ENCODE data around the gene YIF1B.
"Not testable (repeated sequence)": the region's sequence is repeated elsewhere in the genome, so short reads cannot be mapped to it uniquely, and the experiment has no call there.

Gene YIF1B

DNA sequence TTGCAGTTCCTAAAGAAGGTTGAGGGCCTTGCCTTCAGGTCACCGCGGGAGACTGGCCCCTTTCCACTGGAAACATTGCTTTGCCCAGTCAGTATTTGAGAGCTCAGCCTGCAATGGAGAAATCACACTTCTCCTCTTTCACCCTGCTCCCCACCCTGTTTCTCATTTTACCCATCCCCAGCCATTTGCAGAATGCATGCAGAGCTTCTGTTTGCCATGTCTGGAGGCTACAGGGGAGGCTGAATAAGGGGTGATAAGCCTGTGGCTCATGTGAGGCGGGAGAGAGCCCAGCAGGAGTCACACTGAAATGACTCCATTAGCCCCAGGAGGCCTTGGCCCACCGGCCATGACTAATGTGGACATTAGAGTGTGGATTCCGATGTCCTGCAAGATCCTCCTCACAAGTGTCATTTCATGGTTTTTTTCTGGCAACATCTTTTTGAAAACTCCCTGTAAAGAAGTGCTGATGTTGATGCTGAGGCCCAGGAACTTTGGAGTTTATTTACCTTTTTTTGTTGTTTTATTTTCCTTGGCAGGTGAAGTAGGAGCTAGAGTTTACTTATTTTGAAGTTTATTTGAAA, 45.1 kb downstream of the YIF1B start:
- DNase-seq: no peak

DNA sequence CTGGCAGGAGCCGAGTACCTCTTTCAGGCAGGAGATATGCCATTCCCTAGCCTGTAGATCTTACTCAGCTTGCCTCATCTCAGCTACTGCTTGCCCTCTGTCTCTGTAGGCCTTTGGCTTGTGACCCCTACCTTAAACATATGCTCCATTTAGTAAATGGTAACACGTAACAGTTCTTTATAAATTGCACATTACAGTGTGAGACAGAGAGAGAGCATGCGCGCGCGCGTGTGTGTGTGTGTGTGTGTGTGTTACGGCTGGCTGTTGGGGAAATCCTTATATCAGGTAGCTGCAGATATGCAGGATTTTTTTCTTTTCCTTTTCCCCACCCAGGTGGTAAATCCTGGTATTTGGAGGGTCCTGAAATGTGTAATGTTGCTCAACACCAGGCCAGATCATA, 47.2 kb downstream of the YIF1B start:
- no peak for DNase-seq

DNA sequence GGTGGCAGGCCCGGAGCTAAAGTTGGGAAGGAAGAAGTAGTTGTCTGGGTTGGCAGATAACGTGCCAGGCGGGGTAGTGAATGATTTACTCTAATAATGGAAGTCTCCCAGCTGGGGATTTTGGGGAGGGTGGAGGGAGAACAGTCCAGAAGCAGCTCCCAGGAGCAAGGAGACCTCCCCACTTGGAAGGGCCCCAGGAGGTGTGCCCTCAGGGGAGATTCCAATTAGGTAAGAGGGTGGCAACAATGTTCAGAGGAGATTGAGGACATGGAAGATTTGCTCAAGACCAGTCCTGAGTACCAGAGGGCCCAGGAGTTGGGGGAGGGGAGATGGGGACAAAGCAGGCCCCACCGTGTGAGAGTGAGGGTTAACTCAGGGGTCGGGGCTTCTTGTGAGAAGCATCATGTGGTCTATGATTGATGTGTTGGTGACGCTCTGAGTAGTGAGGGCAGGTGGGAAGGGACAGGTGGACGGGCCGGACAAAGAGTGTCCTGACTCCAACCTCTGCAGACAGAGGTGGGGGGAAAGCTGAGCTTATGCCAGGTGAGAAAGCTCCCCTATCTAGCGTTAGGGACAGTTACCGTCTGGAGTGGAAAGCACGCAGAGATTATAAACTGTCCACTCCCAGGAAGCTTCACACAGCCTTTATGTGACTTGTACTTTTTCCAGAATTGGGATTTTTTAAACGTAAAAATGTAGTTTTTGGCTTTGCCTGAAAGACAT, 47.8 kb downstream of the YIF1B start:
- DNase-seq: no peak

- no peak for DNase-seq
These were observed 48.7 kb downstream of the YIF1B start for GRCh38 chr19:38266981-38267597.

DNA sequence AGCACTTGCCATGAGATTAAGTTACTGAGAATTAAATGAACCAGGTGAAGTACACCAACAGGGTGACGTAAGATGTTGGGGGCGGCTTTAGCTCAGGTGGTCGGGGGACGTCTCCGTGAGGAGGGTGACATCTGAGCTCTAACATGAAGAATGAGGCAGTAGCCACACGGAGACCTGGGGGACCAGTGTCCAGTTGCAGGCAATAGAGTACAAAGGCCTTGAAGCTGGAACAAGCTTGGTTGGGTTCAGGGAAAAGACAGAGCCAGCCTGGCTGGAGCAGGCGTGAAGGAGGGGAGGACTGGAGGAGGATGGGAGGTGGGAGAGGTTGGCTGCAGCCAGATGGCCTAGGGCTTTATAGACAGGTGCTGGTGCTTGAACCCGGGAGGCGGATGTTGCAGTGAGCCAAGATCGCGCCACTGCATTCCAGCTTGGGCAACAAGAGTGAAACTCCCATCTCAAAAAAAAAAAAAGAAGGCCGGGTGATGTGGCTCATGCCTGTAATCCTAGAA, 49.8 kb downstream of the YIF1B start:
- DNase-seq: no peak

GRCh38 chr19:38265213-38265861, 50.4 kb downstream of the YIF1B start:
- DNase-seq: peak; percentile 32 to 33

DNA sequence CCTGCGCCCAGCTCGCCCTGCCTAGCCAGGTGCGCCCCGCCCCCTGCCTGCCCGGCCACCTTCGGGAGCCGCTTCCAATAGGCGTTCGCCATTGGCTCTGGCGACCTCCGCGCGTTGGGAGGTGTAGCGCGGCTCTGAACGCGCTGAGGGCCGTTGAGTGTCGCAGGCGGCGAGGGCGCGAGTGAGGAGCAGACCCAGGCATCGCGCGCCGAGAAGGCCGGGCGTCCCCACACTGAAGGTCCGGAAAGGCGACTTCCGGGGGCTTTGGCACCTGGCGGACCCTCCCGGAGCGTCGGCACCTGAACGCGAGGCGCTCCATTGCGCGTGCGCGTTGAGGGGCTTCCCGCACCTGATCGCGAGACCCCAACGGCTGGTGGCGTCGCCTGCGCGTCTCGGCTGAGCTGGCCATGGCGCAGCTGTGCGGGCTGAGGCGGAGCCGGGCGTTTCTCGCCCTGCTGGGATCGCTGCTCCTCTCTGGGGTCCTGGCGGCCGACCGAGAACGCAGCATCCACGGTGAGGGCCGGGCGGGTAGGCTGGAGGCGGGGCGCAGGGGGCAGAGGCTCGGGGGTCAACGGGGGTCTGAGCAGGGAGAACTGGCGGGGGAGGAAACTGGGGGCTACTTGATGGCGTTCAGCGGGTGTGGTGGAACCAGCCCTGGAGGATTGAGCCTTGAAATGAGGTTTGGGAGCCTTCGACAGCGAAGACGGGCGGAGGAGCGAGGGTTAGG, 51.1 kb downstream of the YIF1B start, which contains the start of gene SPINT2:
TSS of gene SPINT2 (plus strand) at position 88 of the 727 bp plus-strand sequence. CDS start at position 408, 320 bp downstream.
- no peak for DNase-seq

DNA sequence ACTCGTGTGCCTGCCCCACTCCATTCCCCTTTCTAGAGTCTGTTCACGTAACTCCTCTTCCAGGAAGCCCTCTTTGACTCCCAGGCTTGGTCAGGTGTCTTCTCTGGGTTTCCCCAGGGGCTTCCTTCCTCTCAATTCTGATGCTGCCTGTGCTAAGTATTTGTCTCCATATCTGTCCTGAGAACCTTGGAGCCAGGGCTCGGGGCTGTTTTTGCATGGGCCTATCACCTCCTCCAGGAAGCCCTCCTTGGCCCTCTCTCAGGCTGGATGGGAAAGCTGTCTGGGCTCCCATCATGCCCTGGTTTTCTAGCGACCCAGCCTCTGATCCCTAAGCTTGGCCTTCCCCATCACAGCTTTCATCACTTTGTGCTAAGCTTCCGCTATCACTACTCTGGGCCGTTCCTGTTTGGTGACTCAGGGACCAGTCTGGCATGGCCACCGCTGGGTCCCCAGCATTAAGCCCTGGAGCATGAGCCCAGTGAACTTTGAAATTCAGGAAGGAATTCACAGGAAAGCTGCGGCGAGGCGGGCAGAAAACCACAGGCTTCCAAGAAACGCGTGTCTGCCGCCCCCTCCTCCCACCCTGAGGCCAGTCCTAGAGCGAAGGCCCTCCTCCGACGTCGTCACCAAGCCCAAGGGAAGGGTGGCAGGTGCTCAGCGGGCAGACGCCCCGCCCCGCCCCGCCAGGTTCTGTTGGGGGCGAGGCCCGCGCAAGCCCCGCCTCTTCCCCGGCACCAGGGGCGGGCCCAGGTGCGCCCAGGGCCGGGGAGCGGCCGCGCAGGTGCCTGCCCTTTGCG, 51.9 kb downstream of the YIF1B start:
- DNase-seq: peak; percentile 81 to 87

DNA sequence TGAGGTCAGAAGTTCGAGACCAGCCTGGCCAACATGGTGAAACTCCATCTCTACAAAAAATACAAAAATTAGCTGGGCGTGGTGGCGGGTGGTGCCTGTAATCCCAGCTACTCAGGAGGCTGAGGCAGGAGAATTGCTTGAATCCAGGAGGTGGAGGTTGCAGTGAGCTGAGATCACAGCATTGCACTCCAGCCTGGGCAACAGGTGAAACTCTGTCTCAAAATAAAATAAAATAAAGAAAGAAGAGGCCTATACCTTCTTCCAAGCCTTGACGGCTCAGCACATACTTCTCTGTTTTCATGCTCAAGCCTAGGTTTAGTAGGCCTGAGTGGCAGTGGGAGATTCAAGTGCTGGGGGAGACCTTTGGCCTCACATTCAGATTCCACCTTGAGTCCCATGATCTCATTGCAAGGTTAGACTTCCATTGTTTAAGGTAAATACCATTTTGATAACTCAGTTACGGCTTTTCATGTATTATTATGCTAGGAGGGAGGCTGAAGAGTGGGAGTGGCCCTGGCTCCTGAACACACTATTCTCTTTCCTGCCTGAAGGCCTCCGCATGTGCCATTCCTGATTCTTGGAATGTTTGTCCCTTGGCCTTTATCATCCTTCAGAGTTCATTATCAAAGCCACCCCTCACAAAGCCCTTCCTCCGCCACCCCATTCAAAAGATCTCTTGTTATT, 53.0 kb downstream of the YIF1B start:
- DNase-seq: no peak

DNA sequence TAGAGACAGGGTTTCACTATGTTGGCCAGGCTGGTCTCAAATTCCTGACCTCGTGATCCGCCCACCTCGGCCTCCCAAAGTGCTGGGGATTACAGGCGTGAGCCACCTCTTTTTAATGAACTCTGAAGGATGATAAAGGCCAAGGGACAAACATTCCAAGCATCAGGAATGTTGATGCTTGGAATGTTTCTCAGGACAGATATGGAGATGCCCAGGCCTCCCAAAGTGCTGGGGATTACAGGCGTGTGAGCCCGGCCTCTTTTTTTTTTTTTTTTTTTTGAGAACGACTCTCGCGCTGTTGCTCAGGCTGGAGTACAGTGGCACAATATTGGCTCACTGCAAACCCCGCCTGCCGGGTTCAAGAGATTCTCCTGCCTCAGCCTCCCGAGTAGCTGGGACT, 53.8 kb downstream of the YIF1B start:
- DNase-seq: not testable (repeated sequence)

DNA sequence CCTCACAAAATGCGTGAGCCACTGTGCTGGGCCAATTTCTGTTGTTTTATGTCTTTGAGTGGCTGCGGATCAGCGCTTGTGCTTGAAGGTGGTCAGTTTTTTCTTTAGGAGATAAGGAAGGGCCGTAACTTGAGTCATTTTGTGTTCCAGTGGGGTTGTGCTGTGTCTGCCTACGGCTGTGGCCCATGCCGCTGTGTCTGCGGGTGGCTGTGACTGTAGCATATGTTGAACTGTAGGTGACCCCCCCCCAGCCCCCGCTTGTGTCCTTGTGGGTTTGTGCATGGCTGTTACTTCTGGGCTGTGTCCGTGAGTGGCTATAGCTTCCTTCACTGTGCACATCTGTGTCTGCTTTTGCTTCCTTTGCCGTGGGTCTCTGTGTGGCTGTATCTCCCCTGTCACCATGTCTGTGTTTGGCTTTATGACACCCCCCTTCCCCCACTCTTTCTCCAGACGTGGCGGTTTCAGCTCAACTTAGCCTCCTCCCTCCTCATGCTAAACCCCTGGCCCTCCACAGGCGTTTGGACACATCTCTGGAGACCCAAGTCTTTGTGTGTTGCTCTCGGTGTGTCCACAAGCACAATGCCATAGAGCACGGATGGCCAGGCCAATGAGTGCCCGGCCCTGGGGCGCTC, 60.2 kb downstream of the YIF1B start:
- no peak for DNase-seq

- no peak for DNase-seq
These were observed 62.0 kb downstream of the YIF1B start for GRCh38 chr19:38253788-38254187.
